ENCODE data around the gene ITM2B.

GRCh38 chr13:48291730-48292129, 58.7 kb downstream of the ITM2B start:
- TF ChIP-seq, protein P1, sequence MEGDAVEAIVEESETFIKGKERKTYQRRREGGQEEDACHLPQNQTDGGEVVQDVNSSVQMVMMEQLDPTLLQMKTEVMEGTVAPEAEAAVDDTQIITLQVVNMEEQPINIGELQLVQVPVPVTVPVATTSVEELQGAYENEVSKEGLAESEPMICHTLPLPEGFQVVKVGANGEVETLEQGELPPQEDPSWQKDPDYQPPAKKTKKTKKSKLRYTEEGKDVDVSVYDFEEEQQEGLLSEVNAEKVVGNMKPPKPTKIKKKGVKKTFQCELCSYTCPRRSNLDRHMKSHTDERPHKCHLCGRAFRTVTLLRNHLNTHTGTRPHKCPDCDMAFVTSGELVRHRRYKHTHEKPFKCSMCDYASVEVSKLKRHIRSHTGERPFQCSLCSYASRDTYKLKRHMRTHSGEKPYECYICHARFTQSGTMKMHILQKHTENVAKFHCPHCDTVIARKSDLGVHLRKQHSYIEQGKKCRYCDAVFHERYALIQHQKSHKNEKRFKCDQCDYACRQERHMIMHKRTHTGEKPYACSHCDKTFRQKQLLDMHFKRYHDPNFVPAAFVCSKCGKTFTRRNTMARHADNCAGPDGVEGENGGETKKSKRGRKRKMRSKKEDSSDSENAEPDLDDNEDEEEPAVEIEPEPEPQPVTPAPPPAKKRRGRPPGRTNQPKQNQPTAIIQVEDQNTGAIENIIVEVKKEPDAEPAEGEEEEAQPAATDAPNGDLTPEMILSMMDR (IDR thresholded peaks at IDR 0.05): no peak
- no peak for TF ChIP-seq POLR2A (IDR thresholded peaks at IDR 0.05)

Data from adrenal gland (tissue), 5 donors.